ENCODE measurements around the gene HM13. TPM values are rescaled to one million over a fixed set of nuclear protein-coding genes. Genes with fewer than 3 reads are reported as not detected.

The HM13 gene
- polyA plus RNA-seq, 2 of the 4 experiments (the other 2 are of a cell fraction), result 164 to 178 TPM

DNA sequence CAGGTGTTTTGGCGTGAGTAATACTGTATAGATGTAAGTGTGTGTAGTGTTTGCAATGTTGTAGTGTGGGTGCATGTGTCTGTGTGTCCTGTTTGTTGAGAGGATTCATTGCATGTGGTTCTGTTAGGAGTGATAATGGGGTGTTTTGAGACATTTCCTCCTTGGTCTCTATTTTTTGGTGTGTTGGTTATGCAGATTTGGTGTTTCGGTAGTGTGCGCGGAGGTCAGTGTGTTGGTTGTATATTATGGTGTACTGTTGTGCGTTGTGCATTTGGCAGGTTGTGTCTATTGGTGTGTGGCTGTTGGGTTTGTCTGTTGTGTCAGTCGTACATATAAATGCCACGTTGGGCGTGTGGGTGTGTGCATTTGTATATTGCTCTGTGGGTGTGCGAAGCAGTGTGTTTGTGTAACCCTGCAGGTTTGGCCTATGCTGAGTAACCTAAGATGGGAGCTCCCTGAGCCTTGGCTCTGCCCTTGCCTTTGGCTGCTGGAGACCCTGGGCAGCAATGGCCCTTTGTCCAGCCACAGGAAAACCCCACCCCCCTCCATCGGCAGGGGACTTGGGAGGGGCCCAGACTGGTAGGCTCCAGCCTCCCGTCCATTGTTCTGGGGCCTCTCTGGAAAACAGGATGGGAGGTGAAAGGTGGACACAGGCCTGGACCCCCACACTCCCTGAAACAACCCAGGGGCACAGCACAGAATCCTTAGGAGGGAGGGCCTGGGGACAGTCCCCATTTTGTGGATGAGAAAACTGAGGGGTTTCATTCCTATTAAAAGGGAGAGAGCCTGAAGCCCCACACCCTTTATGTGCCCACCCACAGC, 80.5 kb downstream of the HM13 start (continued):
- TF ChIP-seq REST (IDR thresholded peaks at IDR 0.05) (0 out of 2 replicates have a peak, but pooled peaks have one; percentile 4), HOXA7 (CRISPR knock-in tag; IDR thresholded peaks at IDR 0.05) (0 out of 2 replicates have a peak, but pooled peaks have one; percentile 11)

GRCh38 chr20:31595380-31595653, 81.1 kb downstream of the HM13 start:
- no peaks in the 10 kb centered on the region for H3K9me3 ChIP-seq
- CTCF ChIA-PET, result interaction anchor here (1.0 to 25.0 kb wide), 6 partner anchors 9 to 41 kb away, joined by 5 to 966 read pairs (median 50); partner anchors contain the start of gene ID1
- no peak for DNase-seq (ENCODE audit: low read depth in 1 of 2, low spot score in 1 of 2)
- ATAC-seq, result no peak
- peak overlapping the region; percentile 62 for H3K4me3 ChIP-seq
- POLR2A ChIA-PET, result interaction anchor here (0.5 to 3.9 kb wide), 9 partner anchors 9 to 128 kb away, joined by 4 to 101 read pairs (median 7); partner anchors contain the start of genes BCL2L1 and ID1
- TF ChIP-seq MAZ (IDR thresholded peaks at IDR 0.05; ENCODE audit: borderline replicate concordance, low read depth, low read length) (no peak), JUN (IDR thresholded peaks at IDR 0.05) (0 out of 5 replicates have a peak, but pooled peaks of 1 of the 2 experiments have one; percentile 10), HEYL (CRISPR knock-in tag; IDR thresholded peaks at IDR 0.05) (peak; percentile 37; the same call in 1 of the 2 replicates), MYC (IDR thresholded peaks at IDR 0.05; ENCODE audit: borderline replicate concordance, low read length) (no peak), CHD4 (IDR thresholded peaks at IDR 0.05; ENCODE audit: borderline replicate concordance) (peak; percentile 94; the same call in 1 of the 2 replicates), TFCP2L1 (CRISPR knock-in tag; IDR thresholded peaks at IDR 0.05) (peak; percentile 43; the same call in 1 of the 2 replicates), ZFP36 (IDR thresholded peaks at IDR 0.05; ENCODE audit: borderline replicate concordance, partially characterized antibody) (peak; percentile 95), KDM1A (IDR thresholded peaks at IDR 0.05; ENCODE audit: low read depth) (peak; percentile 97; the same call in 1 of the 2 replicates), RARB (CRISPR knock-in tag; IDR thresholded peaks at IDR 0.05) (0 out of 2 replicates have a peak, but pooled peaks have one; percentile 13)
- peak overlapping the region; percentile 98 for H3K27ac ChIP-seq
- peaks cover 50% of the 10 kb centered on the region for H3K4me1 ChIP-seq
- no peak for FAIRE-seq
- WGBS (ENCODE audit: missing lambda C conversion rate), result 11% methylated on average over 3 of the region's 3 CpGs
- H3K4me2 ChIP-seq, result peak overlapping the region; percentile 95

DNA sequence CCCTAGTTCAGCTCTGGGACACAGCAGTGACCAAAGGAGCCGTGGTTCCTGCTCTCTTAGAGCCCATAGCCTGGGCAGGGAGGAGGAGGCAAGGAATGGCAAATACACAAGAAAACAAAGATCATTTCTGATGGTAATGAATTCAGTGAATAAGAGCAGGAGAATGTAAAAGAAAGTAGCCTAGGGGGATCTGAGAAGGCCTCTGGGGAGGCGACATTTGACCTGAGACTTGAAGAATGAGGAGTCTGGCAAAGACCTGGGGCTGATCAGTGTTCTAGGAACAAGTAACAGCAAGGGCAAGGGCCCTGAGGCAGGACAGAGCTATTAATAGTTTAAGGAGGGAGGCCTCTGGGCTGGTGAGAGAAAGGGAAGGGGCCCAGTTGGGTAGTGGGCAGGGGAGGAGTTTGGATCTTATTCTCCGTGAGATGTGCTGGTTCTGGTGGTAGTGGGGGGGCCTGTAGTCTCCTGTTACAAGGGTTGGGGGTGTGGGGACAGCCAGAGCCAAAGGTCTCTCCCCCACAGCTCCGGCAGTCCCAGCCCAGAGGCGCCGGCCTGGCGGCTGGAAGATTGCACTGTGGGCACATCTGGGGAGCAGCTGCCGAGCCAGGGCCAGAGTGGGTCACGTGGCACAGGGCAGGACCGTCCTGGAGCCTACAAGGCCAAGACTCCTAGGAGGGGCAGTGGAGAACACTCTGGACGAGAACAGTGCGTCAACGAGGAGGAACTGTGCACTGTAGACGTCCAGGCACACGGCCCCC, 81.6 kb downstream of the HM13 start:
- peak overlapping the region; percentile 98 for H3K27ac ChIP-seq
- FAIRE-seq (no peak), ATAC-seq (peak; percentile 68 to 74), DNase-seq (ENCODE audit: low read depth in 1 of 2, low spot score in 1 of 2) (peak; percentile 74 to 95)
- peak overlapping the region; percentile 95 for H3K4me2 ChIP-seq
- H3K9me3 ChIP-seq, result no peaks in the 10 kb centered on the region
- peak overlapping the region; percentile 62 for H3K4me3 ChIP-seq
- ChIA-PET POLR2A (interaction anchor here (0.5 to 3.9 kb wide), 8 partner anchors 9 to 127 kb away, joined by 4 to 101 read pairs (median 9); partner anchors contain the start of genes BCL2L1 and ID1), CTCF (interaction anchor here (0.6 to 25.0 kb wide), 7 partner anchors 8 to 73 kb away, joined by 3 to 966 read pairs (median 19); partner anchors contain the start of gene ID1)
- H3K4me1 ChIP-seq, result peaks cover 48% of the 10 kb centered on the region
- WGBS (ENCODE audit: missing lambda C conversion rate), result 0% methylated on average over 14 of the region's 15 CpGs
- TF ChIP-seq ZC3H11A (IDR thresholded peaks at IDR 0.05) (no peak), POLR2A (IDR thresholded peaks at IDR 0.05; ENCODE audit: low read length) (peak; percentile 42), ZSCAN20 (CRISPR knock-in tag; IDR thresholded peaks at IDR 0.05) (peak; percentile 66; the same call in 1 of the 2 replicates), EP300 (IDR thresholded peaks at IDR 0.05) (peak in 1 of 2 experiments; percentile 55; a peak in 2 of 5 replicates), FOSL2 (IDR thresholded peaks at IDR 0.05) (no peak), FOSL2 (CRISPR knock-in tag; IDR thresholded peaks at IDR 0.05) (peak; percentile 32; the same call in 1 of the 2 replicates), BHLHE40 (IDR thresholded peaks at IDR 0.05; ENCODE audit: low read depth, low read length) (no peak), JUN (IDR thresholded peaks at IDR 0.05) (peak in 1 of 2 experiments; percentile 77), HOXB13 (CRISPR knock-in tag; IDR thresholded peaks at IDR 0.05; ENCODE audit: low read depth) (peak; percentile 44), FOSB (CRISPR knock-in tag; IDR thresholded peaks at IDR 0.05) (no peak), MAFK (IDR thresholded peaks at IDR 0.05; ENCODE audit: partially characterized antibody) (peak; percentile 85), BCL3 (IDR thresholded peaks at IDR 0.05) (0 out of 3 replicates have a peak, but pooled peaks have one; percentile 11), RFX5 (IDR thresholded peaks at IDR 0.05) (no peak), RARB (CRISPR knock-in tag; IDR thresholded peaks at IDR 0.05) (peak; percentile 3; the same call in 1 of the 2 replicates), RNF2 (IDR thresholded peaks at IDR 0.05; ENCODE audit: borderline replicate concordance, low read depth) (no peak), HOXB5 (CRISPR knock-in tag; IDR thresholded peaks at IDR 0.05) (peak; percentile 73; the same call in 1 of the 2 replicates), JUNB (IDR thresholded peaks at IDR 0.05) (no peak), TFCP2L1 (CRISPR knock-in tag; IDR thresholded peaks at IDR 0.05) (0 out of 2 replicates have a peak, but pooled peaks have one; percentile 2)
- TF ChIP-seq, protein P1, sequence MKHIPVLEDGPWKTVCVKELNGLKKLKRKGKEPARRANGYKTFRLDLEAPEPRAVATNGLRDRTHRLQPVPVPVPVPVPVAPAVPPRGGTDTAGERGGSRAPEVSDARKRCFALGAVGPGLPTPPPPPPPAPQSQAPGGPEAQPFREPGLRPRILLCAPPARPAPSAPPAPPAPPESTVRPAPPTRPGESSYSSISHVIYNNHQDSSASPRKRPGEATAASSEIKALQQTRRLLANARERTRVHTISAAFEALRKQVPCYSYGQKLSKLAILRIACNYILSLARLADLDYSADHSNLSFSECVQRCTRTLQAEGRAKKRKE (CRISPR knock-in tag; IDR thresholded peaks at IDR 0.05; ENCODE audit: low read depth), result peak; percentile 92

All from A549 (cell line).